NCI-H2227 (cell line): ENCODE data around the gene FCN1.
A peak's percentile ranks its signal among the peaks of the same experiment; 100 is the strongest.

ENCODE experiments used
- DNase-seq: peaks from one replicate; lab custom pipeline; 2025; ENCODE audit not compliant: unreplicated experiment; lab: John Stamatoyannopoulos, UW

FCN1 gene

GRCh38 chr9:134937566-134938345, 20.0 kb upstream of the FCN1 start:
- DNase-seq, result no peak

GRCh38 chr9:134937164-134937555, 19.4 kb upstream of the FCN1 start:
- DNase-seq, result no peak

GRCh38 chr9:134936346-134937163, 18.8 kb upstream of the FCN1 start:
- DNase-seq, result no peak

GRCh38 chr9:134935701-134936345, 18.1 kb upstream of the FCN1 start:
- no peak for DNase-seq

- peak; percentile 23 for DNase-seq
Observed at GRCh38 chr9:134935056-134935640, 17.4 kb upstream of the FCN1 start.

DNA sequence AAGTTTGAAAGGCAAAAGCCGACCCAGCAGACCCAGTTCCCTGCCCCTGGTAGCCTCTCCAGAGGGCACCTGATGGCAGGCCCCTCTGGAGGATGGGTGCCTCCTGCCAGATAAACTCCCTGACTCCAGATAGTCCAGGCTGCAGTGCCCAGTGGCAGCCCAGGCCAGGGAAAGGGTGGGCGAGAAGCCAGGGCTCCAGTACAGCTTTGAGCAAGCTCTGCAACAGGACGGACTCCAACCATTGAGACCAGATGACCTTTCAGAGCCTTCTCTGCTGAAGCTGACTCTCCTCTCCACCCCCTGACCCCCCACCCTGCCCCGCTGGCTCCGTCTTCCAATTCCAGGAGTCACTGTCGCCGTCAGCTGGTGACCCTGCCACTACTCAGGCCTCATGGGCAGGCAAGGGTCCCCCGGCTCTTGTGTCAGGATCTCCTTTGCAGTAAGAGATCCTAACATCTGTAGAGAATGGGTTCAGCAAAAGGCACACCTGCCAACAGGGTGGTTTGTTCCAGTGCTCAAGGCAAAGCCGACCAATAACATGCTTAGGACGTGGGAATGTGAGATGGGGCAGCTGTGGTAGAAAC, 15.5 kb upstream of the FCN1 start:
- DNase-seq, result no peak

- DNase-seq, result no peak
Observed at GRCh38 chr9:134932606-134933005, 14.9 kb upstream of the FCN1 start.

DNA sequence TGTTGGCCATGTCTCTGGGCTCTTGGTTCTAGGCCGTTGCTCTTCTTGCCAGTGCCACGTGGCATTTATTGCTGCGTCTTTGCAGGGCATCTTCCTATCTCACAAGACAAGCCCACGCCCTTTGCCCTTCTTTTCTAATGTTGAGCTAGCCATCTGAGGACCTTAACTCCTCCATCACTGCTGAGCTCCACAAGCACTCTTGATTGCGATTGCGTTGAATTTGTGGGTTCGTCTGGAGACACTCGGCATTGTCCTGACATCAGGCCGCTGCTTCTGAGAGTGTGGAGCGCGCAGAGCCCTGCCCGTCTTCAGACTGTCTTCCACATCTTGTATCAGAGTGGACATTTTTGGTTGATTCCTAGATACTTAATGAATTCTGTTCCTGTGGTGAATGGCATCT, 14.5 kb upstream of the FCN1 start:
- DNase-seq, result no peak

DNA sequence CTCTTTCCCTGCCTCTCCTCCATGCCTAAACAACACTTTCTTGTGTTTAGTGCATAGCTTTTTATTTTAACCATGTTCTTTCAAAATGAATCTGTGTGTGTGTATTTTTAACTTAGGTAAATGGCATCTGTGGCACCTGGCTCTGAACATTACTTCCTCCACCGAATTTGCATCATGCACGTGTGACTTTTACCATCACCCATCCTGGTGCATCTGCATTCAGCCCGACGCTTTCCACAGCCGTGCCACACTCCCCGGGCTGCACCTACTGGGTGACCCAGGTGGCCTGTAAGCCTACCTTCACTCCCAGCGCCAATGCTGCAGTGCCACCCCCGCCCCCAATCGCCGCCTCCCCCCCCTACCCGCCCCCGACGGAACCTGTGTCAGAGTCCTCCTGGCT, 12.7 kb upstream of the FCN1 start:
- no peak for DNase-seq

- DNase-seq, result no peak
Observed at GRCh38 chr9:134929193-134930158, 11.8 kb upstream of the FCN1 start.

GRCh38 chr9:134928436-134929192, 10.9 kb upstream of the FCN1 start:
- DNase-seq, result no peak

GRCh38 chr9:134925011-134925511, 7.3 kb upstream of the FCN1 start:
- DNase-seq, result no peak

DNA sequence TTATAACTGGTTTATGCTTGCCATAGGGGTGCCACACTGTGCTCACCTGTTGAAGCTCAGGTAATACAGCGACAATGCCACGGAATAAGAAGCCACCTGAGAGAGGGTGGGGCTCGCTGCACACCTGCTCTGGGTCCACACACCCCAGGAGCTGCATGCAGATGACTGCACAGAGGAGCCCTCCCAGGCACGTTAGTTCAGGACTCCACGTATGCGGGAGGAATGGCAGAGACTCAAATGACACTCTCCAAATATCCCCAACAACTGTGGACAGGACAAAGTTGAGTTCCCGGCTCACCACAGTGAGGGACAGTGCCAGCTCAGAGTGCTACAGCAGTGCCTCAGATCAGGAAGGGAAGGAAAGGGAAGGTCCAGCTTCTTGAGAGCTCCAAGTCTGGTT, 5.8 kb upstream of the FCN1 start:
- no peak for DNase-seq

DNA sequence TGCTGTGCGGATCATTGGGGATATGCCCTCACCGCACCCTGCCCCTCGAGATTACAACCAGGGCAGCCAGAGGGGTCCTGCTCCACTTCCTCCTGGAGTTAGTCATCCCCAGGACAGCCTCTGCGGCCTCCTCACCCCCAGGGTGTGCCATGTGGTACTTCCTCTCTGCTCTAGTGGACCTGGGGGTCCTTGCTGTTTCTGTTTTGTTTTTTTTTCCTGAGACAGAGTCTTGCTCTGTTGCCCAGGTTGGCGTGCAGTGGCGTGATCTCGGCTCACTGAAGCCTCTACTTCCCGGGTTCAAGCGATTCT, 5.2 kb upstream of the FCN1 start:
- no peak for DNase-seq

DNA sequence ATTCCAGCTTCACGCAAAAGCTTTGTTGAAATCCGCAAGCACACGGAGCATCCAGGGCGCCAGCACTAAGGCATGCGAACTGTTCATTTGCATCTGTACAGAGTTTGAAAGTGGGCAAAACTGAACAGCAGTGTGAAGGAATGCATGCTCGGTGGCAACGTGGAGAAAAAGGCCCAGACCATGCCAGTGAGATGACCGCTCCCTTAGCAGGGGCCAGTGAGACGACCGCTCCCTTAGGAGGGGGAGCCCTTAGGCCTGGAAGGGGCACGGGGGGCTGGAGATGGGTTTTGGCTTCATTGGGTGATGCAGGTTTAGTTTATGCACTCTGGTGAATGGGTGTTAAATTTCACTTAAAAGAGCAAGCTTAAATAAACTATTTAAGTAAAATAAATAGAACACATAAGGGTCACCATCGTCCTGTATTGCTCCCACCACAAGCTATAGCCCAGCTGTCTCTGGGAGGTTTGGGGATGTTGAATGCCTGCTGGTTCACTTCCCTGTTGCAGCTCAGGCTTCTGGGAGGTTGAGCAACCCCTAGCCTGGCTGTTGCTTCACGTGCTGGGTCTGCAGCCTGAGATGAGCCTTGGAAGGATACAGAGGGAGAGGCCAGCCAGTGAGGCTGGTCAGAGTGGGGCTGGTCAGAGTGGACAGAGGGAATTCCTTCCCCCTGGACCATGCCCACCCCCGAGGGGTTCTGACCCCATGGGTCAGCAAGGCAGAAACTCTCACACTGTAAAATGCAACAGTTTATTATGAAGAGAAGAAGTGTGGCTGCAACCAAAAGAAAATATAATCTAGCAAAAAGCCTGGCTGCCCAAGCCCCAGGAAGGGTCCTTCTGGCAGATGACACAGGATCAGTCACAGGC, 4.6 kb upstream of the FCN1 start:
- DNase-seq, result no peak

DNA sequence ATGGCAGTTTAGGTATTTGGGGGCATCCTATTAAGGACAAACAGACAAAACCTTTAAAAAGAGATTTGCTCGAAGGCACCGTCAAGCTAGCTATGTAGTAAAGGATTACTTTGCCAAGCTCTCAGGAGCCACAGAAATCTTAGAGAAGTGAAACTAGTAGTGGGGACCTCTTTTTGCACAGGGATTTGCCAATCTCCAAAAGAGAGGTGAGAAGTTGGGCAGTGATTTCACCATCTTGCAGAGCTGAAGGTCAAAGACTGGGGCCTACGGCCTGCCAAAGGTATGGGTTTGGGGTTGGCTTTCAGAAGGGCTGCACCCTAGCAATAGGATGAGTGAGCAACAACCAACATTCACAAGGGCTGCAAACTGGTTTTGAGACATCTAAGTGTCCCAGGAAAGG, 1.6 kb upstream of the FCN1 start:
- no peak for DNase-seq

GRCh38 chr9:134918646-134919045, 934 bp upstream of the FCN1 start:
- no peak for DNase-seq

DNA sequence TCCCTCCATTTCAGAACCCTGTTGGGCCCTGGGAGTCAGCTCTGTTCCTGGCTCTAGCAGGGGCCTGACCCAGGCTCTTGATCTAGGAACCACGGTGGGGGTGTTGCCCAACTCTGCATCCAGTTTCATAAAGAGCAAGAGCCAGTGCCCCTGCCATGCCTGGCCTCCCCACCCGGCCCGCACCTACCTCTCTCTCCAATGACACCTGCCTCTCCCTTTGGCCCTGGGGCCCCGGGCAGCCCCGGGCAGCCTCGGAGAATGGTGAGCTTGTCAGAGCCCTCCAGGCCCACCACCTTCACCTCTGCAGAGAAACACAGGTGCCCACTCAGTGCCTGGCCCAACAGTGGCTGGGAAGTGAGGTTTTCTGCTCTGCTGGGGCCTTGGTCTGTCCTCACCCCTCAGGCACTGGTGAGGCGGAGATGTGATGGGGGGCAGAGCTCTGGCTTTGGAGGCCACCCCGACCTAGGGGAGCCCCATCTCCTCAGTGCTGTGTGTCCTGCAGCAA, 1.5 kb downstream of the FCN1 start:
- no peak for DNase-seq
